ENCODE data around the gene CDC42EP4.

Gene CDC42EP4

DNA sequence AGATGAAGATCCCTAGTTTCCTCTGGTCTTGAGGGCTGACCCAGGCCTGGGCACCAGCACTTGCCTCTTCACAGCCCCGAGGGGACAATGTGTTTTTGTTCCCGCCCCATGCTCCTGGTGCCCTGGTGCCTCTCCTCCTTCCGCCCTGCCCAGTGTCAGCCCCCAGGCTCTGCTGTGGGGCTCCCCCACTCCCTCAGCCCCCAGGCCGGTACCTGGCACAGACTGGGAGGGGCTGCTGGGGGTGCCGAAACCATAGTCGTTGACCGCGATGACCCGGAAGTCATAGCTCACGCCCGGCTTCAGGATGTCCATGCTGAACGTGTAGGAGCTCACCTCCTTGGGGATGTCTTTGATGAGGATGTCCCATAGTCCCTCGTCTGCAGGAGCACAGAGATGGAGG is 40.5 kb upstream of the CDC42EP4 start:
- no peak for DNase-seq (ENCODE audit: low read depth, low spot score)
- no peaks in the 10 kb centered on the region for H3K27me3 ChIP-seq (ENCODE audit: control insufficient read depth, insufficient read depth, low read length)
- peaks cover 1% of the 10 kb centered on the region; the same call in 1 of the 2 replicates for H3K4me1 ChIP-seq (ENCODE audit: control insufficient read depth, insufficient read depth, low read length)
- no CpG with 5 or more reads among the region's 13 CpGs for WGBS (ENCODE audit: insufficient coverage, insufficient read length)
- no peaks in the 10 kb centered on the region for H3K36me3 ChIP-seq (ENCODE audit: control insufficient read depth, insufficient read depth, low read length)
- no peaks in the 10 kb centered on the region for H3K9me3 ChIP-seq (ENCODE audit: control insufficient read depth, insufficient read depth, low read length)
- H3K4me3 ChIP-seq (ENCODE audit: low read length), result no peak overlapping the region
- no peak overlapping the region for H3K27ac ChIP-seq (ENCODE audit: low read length)

DNA sequence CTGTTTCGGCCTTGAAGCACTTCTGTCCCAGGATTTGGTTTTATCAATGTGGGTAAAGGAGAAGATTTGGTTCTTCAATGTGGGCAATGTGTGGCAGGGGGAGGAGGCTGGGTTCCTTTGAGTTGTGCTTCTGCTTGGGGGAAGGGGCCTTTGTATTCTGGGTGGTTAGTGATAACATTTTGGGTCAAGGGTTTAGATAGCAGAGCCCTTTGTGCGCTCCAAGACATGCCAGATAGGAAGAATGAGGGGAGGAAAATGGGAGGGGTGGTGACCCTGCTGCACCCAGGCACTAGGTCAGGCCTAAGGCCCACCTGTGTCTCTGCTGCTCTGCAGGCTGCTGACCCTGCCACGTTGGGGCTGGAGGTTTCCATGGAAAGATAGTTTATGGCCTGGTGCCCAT is 40.0 kb upstream of the CDC42EP4 start:
- Histone ChIP-seq H3K27me3 (ENCODE audit: control insufficient read depth, insufficient read depth, low read length) (no peaks in the 10 kb centered on the region), H3K9me3 (ENCODE audit: control insufficient read depth, insufficient read depth, low read length) (no peaks in the 10 kb centered on the region), H3K4me3 (ENCODE audit: low read length) (no peak overlapping the region), H3K36me3 (ENCODE audit: control insufficient read depth, insufficient read depth, low read length) (no peaks in the 10 kb centered on the region), H3K4me1 (ENCODE audit: control insufficient read depth, insufficient read depth, low read length) (peaks cover 1% of the 10 kb centered on the region; the same call in 1 of the 2 replicates), H3K27ac (ENCODE audit: low read length) (no peak overlapping the region)
- no peak for DNase-seq (ENCODE audit: low read depth, low spot score)
- no CpG with 5 or more reads among the region's 3 CpGs for WGBS (ENCODE audit: insufficient coverage, insufficient read length)

DNA sequence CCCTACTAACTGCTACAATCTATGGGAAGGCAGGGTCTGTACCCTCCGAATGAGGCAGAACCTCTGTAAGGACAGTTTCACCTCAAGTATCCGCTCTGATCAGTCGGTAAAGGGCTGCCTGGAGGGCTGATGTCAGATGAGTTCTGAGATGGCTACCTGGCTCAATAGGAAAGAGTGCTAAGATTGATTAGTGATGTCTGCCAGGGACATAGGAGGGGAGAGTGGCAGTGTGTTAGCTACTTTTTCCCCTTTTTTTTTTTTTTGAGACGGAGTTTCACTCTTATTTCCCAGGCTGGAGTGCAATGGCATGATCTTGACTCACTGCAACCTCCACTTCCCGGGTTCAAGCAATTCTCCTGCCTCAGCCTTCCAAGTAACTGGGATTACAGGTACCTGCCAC is 39.1 kb upstream of the CDC42EP4 start:
- no peak for DNase-seq (ENCODE audit: low read depth, low spot score)
- no CpG with 5 or more reads among the region's 5 CpGs for WGBS (ENCODE audit: insufficient coverage, insufficient read length)
- H3K4me3 ChIP-seq (ENCODE audit: low read length), result no peak overlapping the region
- H3K4me1 ChIP-seq (ENCODE audit: control insufficient read depth, insufficient read depth, low read length), result peaks cover 1% of the 10 kb centered on the region; the same call in 1 of the 2 replicates
- no peaks in the 10 kb centered on the region for H3K36me3 ChIP-seq (ENCODE audit: control insufficient read depth, insufficient read depth, low read length)
- H3K27me3 ChIP-seq (ENCODE audit: control insufficient read depth, insufficient read depth, low read length), result no peaks in the 10 kb centered on the region
- H3K27ac ChIP-seq (ENCODE audit: low read length), result no peak overlapping the region
- H3K9me3 ChIP-seq (ENCODE audit: control insufficient read depth, insufficient read depth, low read length), result no peaks in the 10 kb centered on the region

DNA sequence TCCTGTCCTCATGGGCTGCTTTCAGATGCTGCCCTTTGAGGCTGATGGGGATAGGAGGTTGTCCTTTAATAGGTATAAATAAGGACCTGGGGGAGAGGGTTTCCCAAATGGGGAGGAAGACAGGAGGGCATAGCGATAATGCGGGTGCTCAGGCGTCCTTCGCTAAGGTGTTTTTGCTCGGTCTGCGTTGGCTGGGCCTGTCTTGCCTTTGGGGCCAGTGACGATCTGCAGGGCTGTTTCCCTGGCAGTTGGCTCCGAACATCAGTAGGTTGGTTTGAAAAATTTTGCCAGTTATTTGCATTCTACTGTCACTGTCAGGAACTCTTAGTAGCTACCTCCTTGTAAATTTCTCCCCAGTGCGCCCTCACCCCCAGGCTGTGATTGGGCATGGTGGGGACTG is 37.8 kb upstream of the CDC42EP4 start:
- H3K4me1 ChIP-seq (ENCODE audit: control insufficient read depth, insufficient read depth, low read length), result peaks cover 1% of the 10 kb centered on the region; the same call in 1 of the 2 replicates
- no peaks in the 10 kb centered on the region for H3K36me3 ChIP-seq (ENCODE audit: control insufficient read depth, insufficient read depth, low read length)
- H3K27ac ChIP-seq (ENCODE audit: low read length), result no peak overlapping the region
- WGBS (ENCODE audit: insufficient coverage, insufficient read length), result no CpG with 5 or more reads among the region's 9 CpGs
- H3K9me3 ChIP-seq (ENCODE audit: control insufficient read depth, insufficient read depth, low read length), result no peaks in the 10 kb centered on the region
- no peaks in the 10 kb centered on the region for H3K27me3 ChIP-seq (ENCODE audit: control insufficient read depth, insufficient read depth, low read length)
- no peak for DNase-seq (ENCODE audit: low read depth, low spot score)
- H3K4me3 ChIP-seq (ENCODE audit: low read length), result no peak overlapping the region

DNA sequence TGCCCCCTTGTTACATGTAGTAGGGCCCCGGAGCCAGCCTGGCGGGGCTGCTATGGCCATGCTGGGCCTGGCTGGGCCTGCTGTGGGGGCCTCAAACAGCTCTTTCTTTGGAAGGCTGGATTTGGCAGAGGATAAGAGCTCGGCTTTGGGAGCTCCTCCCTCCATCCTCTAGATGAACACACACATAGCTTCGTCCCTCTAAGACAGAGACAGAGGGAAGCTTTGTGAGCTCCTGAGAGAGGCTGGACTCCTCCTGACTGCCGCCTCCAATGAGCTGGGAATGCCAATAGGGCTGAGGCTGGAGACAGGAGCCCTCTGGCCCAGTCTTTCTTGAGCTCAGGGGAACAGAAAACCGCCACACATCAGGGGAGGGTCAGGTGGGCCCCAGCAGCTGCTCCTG is 37.3 kb upstream of the CDC42EP4 start:
- peaks cover 1% of the 10 kb centered on the region; the same call in 1 of the 2 replicates for H3K4me1 ChIP-seq (ENCODE audit: control insufficient read depth, insufficient read depth, low read length)
- no peak overlapping the region for H3K27ac ChIP-seq (ENCODE audit: low read length)
- no peak overlapping the region for H3K4me3 ChIP-seq (ENCODE audit: low read length)
- no peak for DNase-seq (ENCODE audit: low read depth, low spot score)
- H3K36me3 ChIP-seq (ENCODE audit: control insufficient read depth, insufficient read depth, low read length), result no peaks in the 10 kb centered on the region
- no peaks in the 10 kb centered on the region for H3K27me3 ChIP-seq (ENCODE audit: control insufficient read depth, insufficient read depth, low read length)
- H3K9me3 ChIP-seq (ENCODE audit: control insufficient read depth, insufficient read depth, low read length), result no peaks in the 10 kb centered on the region
- no CpG with 5 or more reads among the region's 6 CpGs for WGBS (ENCODE audit: insufficient coverage, insufficient read length)

DNA sequence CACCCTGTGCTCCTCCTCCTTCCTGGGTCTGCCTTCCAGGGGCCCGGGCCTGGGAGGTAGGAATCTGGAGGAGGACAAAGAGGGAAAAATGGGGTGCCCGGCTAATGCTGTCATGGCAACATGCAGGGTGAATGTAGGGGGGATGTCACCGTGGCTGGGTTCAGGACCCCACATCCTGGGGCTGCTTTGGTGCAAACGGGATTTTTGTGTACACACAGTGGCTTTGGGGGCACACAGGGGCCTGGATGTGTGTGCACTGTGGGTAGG is 37.0 kb upstream of the CDC42EP4 start:
- WGBS (ENCODE audit: insufficient coverage, insufficient read length), result no CpG with 5 or more reads among the region's 4 CpGs
- H3K4me1 ChIP-seq (ENCODE audit: control insufficient read depth, insufficient read depth, low read length), result peaks cover 1% of the 10 kb centered on the region; the same call in 1 of the 2 replicates
- no peaks in the 10 kb centered on the region for H3K36me3 ChIP-seq (ENCODE audit: control insufficient read depth, insufficient read depth, low read length)
- no peak overlapping the region for H3K4me3 ChIP-seq (ENCODE audit: low read length)
- H3K9me3 ChIP-seq (ENCODE audit: control insufficient read depth, insufficient read depth, low read length), result no peaks in the 10 kb centered on the region
- no peak overlapping the region for H3K27ac ChIP-seq (ENCODE audit: low read length)
- no peak for DNase-seq (ENCODE audit: low read depth, low spot score)
- no peaks in the 10 kb centered on the region for H3K27me3 ChIP-seq (ENCODE audit: control insufficient read depth, insufficient read depth, low read length)

DNA sequence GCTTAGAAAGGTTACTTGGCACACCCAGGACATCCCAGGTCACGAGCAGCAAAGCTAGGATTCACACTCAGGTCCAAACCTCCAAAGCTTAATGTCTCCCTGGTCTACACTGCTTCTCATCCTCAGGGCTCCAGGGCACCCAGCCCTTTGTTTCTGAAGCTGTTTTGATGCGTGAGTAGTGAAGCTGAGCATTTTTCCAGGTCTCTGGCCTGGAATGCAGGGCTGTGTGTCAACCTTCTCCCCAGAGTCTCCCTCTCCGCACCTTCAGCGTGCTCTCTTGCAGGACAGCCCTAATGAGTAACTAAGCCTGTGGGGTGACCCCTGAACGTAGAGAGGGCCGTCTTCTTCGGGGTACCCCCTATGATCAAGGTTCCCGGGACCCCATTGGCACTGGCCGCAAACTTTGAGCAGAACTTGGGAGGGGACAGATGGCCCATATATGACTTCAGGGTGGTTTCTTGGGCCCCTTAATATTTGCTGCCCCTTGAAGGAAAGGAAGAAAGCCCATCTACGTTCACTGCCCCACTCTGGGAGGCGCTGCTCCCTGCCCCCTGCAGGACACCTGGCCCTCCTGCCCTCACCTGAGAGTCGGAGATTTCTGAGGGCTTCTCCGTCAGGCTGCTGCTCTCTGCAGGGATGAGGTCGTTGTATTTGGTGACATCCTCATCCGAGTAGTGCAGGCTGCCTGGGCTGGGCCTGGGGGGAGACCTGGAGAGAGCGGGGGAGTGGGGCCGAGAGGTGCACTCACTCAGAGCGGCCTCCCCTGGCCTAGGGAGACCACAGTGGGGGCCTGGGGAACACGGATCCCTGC is 36.4 kb upstream of the CDC42EP4 start:
- peaks cover 4% of the 10 kb centered on the region; the same call in 1 of the 2 replicates for H3K4me1 ChIP-seq (ENCODE audit: control insufficient read depth, insufficient read depth, low read length)
- no peak overlapping the region for H3K27ac ChIP-seq (ENCODE audit: low read length)
- no peaks in the 10 kb centered on the region for H3K36me3 ChIP-seq (ENCODE audit: control insufficient read depth, insufficient read depth, low read length)
- no peaks in the 10 kb centered on the region for H3K9me3 ChIP-seq (ENCODE audit: control insufficient read depth, insufficient read depth, low read length)
- DNase-seq (ENCODE audit: low read depth, low spot score), result no peak
- H3K4me3 ChIP-seq (ENCODE audit: low read length), result no peak overlapping the region
- H3K27me3 ChIP-seq (ENCODE audit: control insufficient read depth, insufficient read depth, low read length), result no peaks in the 10 kb centered on the region
- WGBS (ENCODE audit: insufficient coverage, insufficient read length), result no CpG with 5 or more reads among the region's 19 CpGs

DNA sequence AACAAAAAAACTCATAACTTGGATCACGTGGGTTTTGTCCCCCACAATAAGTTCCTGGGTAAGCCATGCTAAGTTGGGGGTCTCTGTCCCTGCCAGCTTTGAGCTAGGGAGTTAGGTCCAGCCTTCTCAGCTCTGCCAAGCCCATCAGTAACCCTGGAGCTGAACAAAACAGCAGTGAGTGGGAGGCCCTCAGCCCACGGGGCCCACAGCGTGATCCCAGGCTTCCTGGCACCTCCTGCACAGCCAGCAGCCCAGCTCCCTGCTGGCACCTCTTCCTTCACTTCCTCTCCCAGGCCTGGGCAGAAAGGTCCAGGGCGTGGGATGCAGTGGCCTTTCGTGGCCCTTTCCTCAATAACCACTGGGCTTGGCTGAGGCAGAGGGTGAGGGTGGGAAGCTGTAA is 35.5 kb upstream of the CDC42EP4 start:
- no CpG with 5 or more reads among the region's 5 CpGs for WGBS (ENCODE audit: insufficient coverage, insufficient read length)
- H3K4me3 ChIP-seq (ENCODE audit: low read length), result no peak overlapping the region
- peaks cover 8% of the 10 kb centered on the region; the same call in 1 of the 2 replicates for H3K4me1 ChIP-seq (ENCODE audit: control insufficient read depth, insufficient read depth, low read length)
- H3K27ac ChIP-seq (ENCODE audit: low read length), result no peak overlapping the region
- H3K9me3 ChIP-seq (ENCODE audit: control insufficient read depth, insufficient read depth, low read length), result no peaks in the 10 kb centered on the region
- no peaks in the 10 kb centered on the region for H3K36me3 ChIP-seq (ENCODE audit: control insufficient read depth, insufficient read depth, low read length)
- no peak for DNase-seq (ENCODE audit: low read depth, low spot score)
- H3K27me3 ChIP-seq (ENCODE audit: control insufficient read depth, insufficient read depth, low read length), result no peaks in the 10 kb centered on the region

DNA sequence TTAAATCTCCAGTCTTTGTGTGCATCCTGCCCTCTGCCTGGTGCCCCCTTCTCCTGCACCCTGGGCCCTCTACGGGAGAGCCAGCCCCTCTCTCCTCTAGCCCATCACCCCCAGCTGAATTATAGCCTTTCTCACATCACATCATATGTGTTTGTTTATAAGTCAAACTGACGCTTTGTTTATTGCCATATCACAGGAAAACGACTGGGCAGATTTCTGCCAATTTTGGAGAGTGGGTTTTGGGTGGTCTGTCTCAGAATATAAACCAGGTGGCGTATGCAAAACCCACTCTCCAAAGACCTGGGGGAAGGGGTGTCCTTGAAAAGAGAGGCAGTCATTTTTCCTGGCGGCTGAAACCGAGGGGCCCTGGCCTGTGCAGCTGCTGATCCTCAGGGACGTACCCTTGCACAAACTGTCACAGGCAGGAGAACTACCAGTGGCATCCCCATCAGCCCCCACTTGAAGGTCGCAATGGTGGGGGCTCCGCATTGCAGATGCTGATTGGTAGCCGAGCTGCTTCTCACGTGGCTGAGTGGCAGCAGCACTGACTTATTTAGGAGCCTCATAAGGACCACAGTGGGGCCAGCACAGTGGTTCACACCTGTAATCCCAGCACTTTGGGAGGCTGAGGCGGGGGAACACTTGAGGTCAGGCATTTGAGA is 34.8 kb upstream of the CDC42EP4 start:
- no CpG with 5 or more reads among the region's 12 CpGs for WGBS (ENCODE audit: insufficient coverage, insufficient read length)
- peaks cover 11% of the 10 kb centered on the region; the same call in 1 of the 2 replicates for H3K4me1 ChIP-seq (ENCODE audit: control insufficient read depth, insufficient read depth, low read length)
- no peak overlapping the region for H3K4me3 ChIP-seq (ENCODE audit: low read length)
- H3K9me3 ChIP-seq (ENCODE audit: control insufficient read depth, insufficient read depth, low read length), result no peaks in the 10 kb centered on the region
- H3K27ac ChIP-seq (ENCODE audit: low read length), result no peak overlapping the region
- no peaks in the 10 kb centered on the region for H3K27me3 ChIP-seq (ENCODE audit: control insufficient read depth, insufficient read depth, low read length)
- DNase-seq (ENCODE audit: low read depth, low spot score), result no peak
- H3K36me3 ChIP-seq (ENCODE audit: control insufficient read depth, insufficient read depth, low read length), result no peaks in the 10 kb centered on the region

DNA sequence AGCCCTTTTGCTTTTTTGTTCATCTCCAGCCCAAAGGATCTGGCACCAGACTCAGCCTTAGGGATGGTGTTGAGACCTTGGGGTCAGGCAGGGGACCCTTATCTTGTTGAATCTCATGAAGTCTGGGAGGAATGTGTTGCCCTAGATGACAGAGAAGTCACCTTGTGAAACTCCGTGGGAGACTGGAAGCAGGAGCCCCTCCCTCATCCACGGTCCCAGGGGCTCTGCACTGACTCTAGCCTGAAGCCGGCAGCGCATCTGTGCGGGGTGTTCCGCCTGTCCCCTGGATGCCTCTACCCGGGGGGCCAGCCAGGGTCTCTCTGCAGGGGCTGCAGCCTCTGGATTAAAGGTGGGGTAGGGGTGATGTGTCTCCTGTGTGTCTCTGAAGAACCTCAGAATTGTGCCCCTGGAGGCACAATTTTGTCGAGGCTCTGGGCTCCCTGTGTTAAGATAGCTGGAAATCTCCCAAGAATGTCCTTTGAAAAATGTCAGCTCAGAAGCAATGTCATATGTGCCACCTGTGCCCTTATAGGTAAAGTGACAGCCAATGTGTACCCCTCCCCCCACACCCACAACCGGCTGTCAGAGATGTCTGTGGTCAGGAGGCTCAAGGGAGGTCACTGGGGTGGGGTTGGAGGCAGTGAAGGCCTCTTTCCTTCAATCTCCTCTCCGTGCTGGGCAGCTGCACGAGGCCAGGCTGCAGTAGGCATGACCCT is 32.1 kb upstream of the CDC42EP4 start:
- Histone ChIP-seq H3K4me3 (ENCODE audit: low read length) (no peak overlapping the region), H3K36me3 (ENCODE audit: control insufficient read depth, insufficient read depth, low read length) (no peaks in the 10 kb centered on the region), H3K27me3 (ENCODE audit: control insufficient read depth, insufficient read depth, low read length) (no peaks in the 10 kb centered on the region), H3K9me3 (ENCODE audit: control insufficient read depth, insufficient read depth, low read length) (no peaks in the 10 kb centered on the region), H3K4me1 (ENCODE audit: control insufficient read depth, insufficient read depth, low read length) (peaks cover 11% of the 10 kb centered on the region; the same call in 1 of the 2 replicates), H3K27ac (ENCODE audit: low read length) (no peak overlapping the region)
- no peak for DNase-seq (ENCODE audit: low read depth, low spot score)
- no CpG with 5 or more reads among the region's 11 CpGs for WGBS (ENCODE audit: insufficient coverage, insufficient read length)
